ENCODE measurements around the gene IGF2BP3. TPM values are rescaled to one million over a fixed set of nuclear protein-coding genes. Genes with fewer than 3 reads are reported as not detected.

Gene IGF2BP3
- total and polyA plus RNA-seq, 10 of the 15 experiments (the other 5 are each of a cell fraction or from before 2014, with no cell fraction given): 4.6 to 61.2 (median 36.9) TPM

GRCh38 chr7:23469961-23470250, 385 bp downstream of the IGF2BP3 start (continued):
- TF ChIP-seq E4F1 (IDR thresholded peaks at IDR 0.05; ENCODE audit: borderline replicate concordance, partially characterized antibody): no peak
- TF ChIP-seq BHLHE40 (IDR thresholded peaks at IDR 0.05; ENCODE audit: borderline replicate concordance in 1 of 2, low read depth in 2 of 2, low read length in 1 of 2): no peak
- no peak for TF ChIP-seq EED (IDR thresholded peaks at IDR 0.05; ENCODE audit: low read depth)
- no peak for TF ChIP-seq SIX5 (IDR thresholded peaks at IDR 0.05; ENCODE audit: low read depth, low read length, severe bottlenecking)
- no peak for TF ChIP-seq ASH2L (IDR thresholded peaks at IDR 0.05; ENCODE audit: borderline replicate concordance, low read depth)
- TF ChIP-seq CEBPB (IDR thresholded peaks at IDR 0.05; ENCODE audit: borderline replicate concordance in 1 of 2, low read depth in 2 of 2, low read length in 2 of 2): no peak
- no peak for TF ChIP-seq MYC (IDR thresholded peaks at IDR 0.05; ENCODE audit: insufficient read depth, insufficient read length, insufficient replicate concordance, low read length, severe bottlenecking)
- TF ChIP-seq ZNF592 (IDR thresholded peaks at IDR 0.05): no peak
- no peak for TF ChIP-seq SREBF2 (IDR thresholded peaks at IDR 0.05; ENCODE audit: low read length)
- no peak for TF ChIP-seq ZBTB40 (IDR thresholded peaks at IDR 0.05; ENCODE audit: borderline replicate concordance)
- no peak for TF ChIP-seq SMAD1 (IDR thresholded peaks at IDR 0.05; ENCODE audit: low read depth, partially characterized antibody)
- no peak for TF ChIP-seq E2F8 (IDR thresholded peaks at IDR 0.05; ENCODE audit: low read depth, partially characterized antibody)
- no peak for TF ChIP-seq RCOR1 (conservative IDR thresholded peaks at IDR 0.05; ENCODE audit: low read depth, low read length)
- TF ChIP-seq HCFC1 (IDR thresholded peaks at IDR 0.05; ENCODE audit: low read length): no peak

All from GM12878 (cell line).